Jurkat, Clone E6-1 (cell line): ENCODE measurements around the gene CSF2.

Experiments
- DNase-seq: peaks from one replicate; pipeline ENCODE4 v3.0.0-alpha.2; 2011; ENCODE audit warnings: low read depth, low spot score
- H3K4me3 ChIP-seq: 2 replicates; pipeline ENCODE4 v1.5.1; 2011; ENCODE audit warnings: mild to moderate bottlenecking, low read length, control low read depth, moderate library complexity

CSF2 gene

GRCh38 chr5:132065951-132066701, 7.5 kb upstream of the CSF2 start:
- DNase-seq, result no peak
- H3K4me3 ChIP-seq, result no peak overlapping the region

GRCh38 chr5:132066871-132067270, 6.7 kb upstream of the CSF2 start:
- DNase-seq, result no peak
- no peak overlapping the region for H3K4me3 ChIP-seq

- no peak for DNase-seq
- H3K4me3 ChIP-seq, result no peak overlapping the region
Observed at GRCh38 chr5:132067451-132067850, 6.1 kb upstream of the CSF2 start.

- H3K4me3 ChIP-seq, result no peak overlapping the region
- DNase-seq, result no peak
Observed at GRCh38 chr5:132067941-132068808, 5.4 kb upstream of the CSF2 start.

- H3K4me3 ChIP-seq, result no peak overlapping the region
- no peak for DNase-seq
Observed at GRCh38 chr5:132069561-132069960, 4.0 kb upstream of the CSF2 start.

- DNase-seq, result no peak
- H3K4me3 ChIP-seq, result no peak overlapping the region
Observed at GRCh38 chr5:132069994-132070393, 3.6 kb upstream of the CSF2 start.

GRCh38 chr5:132070460-132071337, 2.9 kb upstream of the CSF2 start:
- DNase-seq, result no peak
- no peak overlapping the region for H3K4me3 ChIP-seq

- DNase-seq, result no peak
- no peak overlapping the region for H3K4me3 ChIP-seq
Observed at GRCh38 chr5:132071338-132071707, 2.3 kb upstream of the CSF2 start.

GRCh38 chr5:132072070-132072469, 1.5 kb upstream of the CSF2 start:
- H3K4me3 ChIP-seq, result no peak overlapping the region
- DNase-seq, result no peak

- no peak overlapping the region for H3K4me3 ChIP-seq
- DNase-seq, result no peak
Observed at GRCh38 chr5:132072528-132072927, 1.1 kb upstream of the CSF2 start.

- H3K4me3 ChIP-seq, result no peak overlapping the region
- DNase-seq, result no peak
Observed at GRCh38 chr5:132074091-132074771, 642 bp downstream of the CSF2 start.

GRCh38 chr5:132074772-132075718, 1.5 kb downstream of the CSF2 start:
- DNase-seq, result no peak
- no peak overlapping the region for H3K4me3 ChIP-seq

GRCh38 chr5:132075719-132076077, 2.1 kb downstream of the CSF2 start:
- DNase-seq, result no peak
- no peak overlapping the region for H3K4me3 ChIP-seq

GRCh38 chr5:132076202-132076830, 2.7 kb downstream of the CSF2 start:
- DNase-seq, result no peak
- no peak overlapping the region for H3K4me3 ChIP-seq

GRCh38 chr5:132076983-132077382, 3.4 kb downstream of the CSF2 start:
- H3K4me3 ChIP-seq, result no peak overlapping the region
- no peak for DNase-seq

- H3K4me3 ChIP-seq, result no peak overlapping the region
- no peak for DNase-seq
Observed at GRCh38 chr5:132079081-132079480, 5.5 kb downstream of the CSF2 start.

- no peak for DNase-seq
- no peak overlapping the region for H3K4me3 ChIP-seq
Observed at GRCh38 chr5:132079619-132080018, 6.0 kb downstream of the CSF2 start.

- no peak for DNase-seq
- H3K4me3 ChIP-seq, result no peak overlapping the region
Observed at GRCh38 chr5:132080595-132080994, 7.0 kb downstream of the CSF2 start.
